ENCODE data around the gene LARGE1. TPM values are rescaled to one million over a fixed set of nuclear protein-coding genes. Genes with fewer than 3 reads are reported as not detected.

LARGE1 gene
- total and polyA plus RNA-seq, 2 of the 13 experiments (the other 11 are each of a cell fraction or from before 2014, with no cell fraction given), result 8.4 to 11.0 TPM

DNA sequence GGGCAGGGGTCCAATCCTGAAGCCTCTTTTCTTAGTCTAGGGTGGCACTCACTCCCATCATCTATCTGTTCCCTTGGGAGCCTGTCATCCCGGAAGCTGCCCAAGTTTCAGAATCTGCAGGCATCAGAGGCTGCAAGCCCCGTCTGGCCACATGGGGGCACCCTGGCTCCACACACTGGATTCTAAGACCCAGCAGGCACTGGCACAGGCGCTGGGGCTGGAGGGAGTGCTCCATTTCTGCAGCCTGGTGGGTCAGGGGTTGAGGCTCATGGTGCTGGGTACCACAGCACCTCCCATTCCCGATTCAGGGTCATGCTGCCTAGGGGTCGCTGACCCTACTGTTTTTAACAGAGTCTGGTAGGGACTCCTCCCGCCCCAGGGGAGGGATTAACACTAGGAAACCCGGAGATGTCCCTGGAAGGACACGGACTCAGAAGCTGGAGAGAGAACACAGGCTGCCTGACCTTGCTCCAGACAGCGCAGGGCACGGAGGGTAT, 618.2 kb downstream of the LARGE1 start (continued):
- no peak for TF ChIP-seq CBX1 (IDR thresholded peaks at IDR 0.05; ENCODE audit: low read depth)
- TF ChIP-seq WIZ (CRISPR knock-in tag; IDR thresholded peaks at IDR 0.05), result no peak; the same call in 1 of the 2 replicates
- TF ChIP-seq ZBTB21 (CRISPR knock-in tag; IDR thresholded peaks at IDR 0.05), result no peak
- TF ChIP-seq IRX3 (CRISPR knock-in tag; IDR thresholded peaks at IDR 0.05; ENCODE audit: borderline replicate concordance, low read depth), result no peak
- no peak for TF ChIP-seq ZNF33B (CRISPR knock-in tag; IDR thresholded peaks at IDR 0.05)
- no peak for TF ChIP-seq MXD4 (CRISPR knock-in tag; IDR thresholded peaks at IDR 0.05)
- TF ChIP-seq, protein P1, sequence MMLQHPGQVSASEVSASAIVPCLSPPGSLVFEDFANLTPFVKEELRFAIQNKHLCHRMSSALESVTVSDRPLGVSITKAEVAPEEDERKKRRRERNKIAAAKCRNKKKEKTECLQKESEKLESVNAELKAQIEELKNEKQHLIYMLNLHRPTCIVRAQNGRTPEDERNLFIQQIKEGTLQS (CRISPR knock-in tag; IDR thresholded peaks at IDR 0.05), result no peak
- TF ChIP-seq ZKSCAN1 (IDR thresholded peaks at IDR 0.05; ENCODE audit: low read length), result no peak
- TF ChIP-seq, protein P2, sequence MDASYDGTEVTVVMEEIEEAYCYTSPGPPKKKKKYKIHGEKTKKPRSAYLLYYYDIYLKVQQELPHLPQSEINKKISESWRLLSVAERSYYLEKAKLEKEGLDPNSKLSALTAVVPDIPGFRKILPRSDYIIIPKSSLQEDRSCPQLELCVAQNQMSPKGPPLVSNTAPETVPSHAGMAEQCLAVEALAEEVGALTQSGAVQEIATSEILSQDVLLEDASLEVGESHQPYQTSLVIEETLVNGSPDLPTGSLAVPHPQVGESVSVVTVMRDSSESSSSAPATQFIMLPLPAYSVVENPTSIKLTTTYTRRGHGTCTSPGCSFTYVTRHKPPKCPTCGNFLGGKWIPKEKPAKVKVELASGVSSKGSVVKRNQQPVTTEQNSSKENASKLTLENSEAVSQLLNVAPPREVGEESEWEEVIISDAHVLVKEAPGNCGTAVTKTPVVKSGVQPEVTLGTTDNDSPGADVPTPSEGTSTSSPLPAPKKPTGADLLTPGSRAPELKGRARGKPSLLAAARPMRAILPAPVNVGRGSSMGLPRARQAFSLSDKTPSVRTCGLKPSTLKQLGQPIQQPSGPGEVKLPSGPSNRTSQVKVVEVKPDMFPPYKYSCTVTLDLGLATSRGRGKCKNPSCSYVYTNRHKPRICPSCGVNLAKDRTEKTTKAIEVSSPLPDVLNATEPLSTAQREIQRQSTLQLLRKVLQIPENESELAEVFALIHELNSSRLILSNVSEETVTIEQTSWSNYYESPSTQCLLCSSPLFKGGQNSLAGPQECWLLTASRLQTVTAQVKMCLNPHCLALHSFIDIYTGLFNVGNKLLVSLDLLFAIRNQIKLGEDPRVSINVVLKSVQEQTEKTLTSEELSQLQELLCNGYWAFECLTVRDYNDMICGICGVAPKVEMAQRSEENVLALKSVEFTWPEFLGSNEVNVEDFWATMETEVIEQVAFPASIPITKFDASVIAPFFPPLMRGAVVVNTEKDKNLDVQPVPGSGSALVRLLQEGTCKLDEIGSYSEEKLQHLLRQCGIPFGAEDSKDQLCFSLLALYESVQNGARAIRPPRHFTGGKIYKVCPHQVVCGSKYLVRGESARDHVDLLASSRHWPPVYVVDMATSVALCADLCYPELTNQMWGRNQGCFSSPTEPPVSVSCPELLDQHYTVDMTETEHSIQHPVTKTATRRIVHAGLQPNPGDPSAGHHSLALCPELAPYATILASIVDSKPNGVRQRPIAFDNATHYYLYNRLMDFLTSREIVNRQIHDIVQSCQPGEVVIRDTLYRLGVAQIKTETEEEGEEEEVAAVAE (CRISPR knock-in tag; IDR thresholded peaks at IDR 0.05; ENCODE audit: borderline replicate concordance), result 0 out of 2 replicates have a peak, but pooled peaks have one; percentile 56
- no peak for TF ChIP-seq MBD4 (IDR thresholded peaks at IDR 0.05; ENCODE audit: borderline replicate concordance, low read length)
- TF ChIP-seq ZNF260 (CRISPR knock-in tag; IDR thresholded peaks at IDR 0.05; ENCODE audit: borderline replicate concordance, low read depth), result no peak
- no peak for TF ChIP-seq EHMT2 (IDR thresholded peaks at IDR 0.05; ENCODE audit: borderline replicate concordance, low read depth, low read length)
- no peak for TF ChIP-seq NCOR1 (IDR thresholded peaks at IDR 0.05; ENCODE audit: borderline replicate concordance, low read length)
- TF ChIP-seq SOX6 (IDR thresholded peaks at IDR 0.05), result no peak
- peak; percentile 66 for TF ChIP-seq SOX6 (CRISPR knock-in tag; IDR thresholded peaks at IDR 0.05)
- TF ChIP-seq, protein P3, sequence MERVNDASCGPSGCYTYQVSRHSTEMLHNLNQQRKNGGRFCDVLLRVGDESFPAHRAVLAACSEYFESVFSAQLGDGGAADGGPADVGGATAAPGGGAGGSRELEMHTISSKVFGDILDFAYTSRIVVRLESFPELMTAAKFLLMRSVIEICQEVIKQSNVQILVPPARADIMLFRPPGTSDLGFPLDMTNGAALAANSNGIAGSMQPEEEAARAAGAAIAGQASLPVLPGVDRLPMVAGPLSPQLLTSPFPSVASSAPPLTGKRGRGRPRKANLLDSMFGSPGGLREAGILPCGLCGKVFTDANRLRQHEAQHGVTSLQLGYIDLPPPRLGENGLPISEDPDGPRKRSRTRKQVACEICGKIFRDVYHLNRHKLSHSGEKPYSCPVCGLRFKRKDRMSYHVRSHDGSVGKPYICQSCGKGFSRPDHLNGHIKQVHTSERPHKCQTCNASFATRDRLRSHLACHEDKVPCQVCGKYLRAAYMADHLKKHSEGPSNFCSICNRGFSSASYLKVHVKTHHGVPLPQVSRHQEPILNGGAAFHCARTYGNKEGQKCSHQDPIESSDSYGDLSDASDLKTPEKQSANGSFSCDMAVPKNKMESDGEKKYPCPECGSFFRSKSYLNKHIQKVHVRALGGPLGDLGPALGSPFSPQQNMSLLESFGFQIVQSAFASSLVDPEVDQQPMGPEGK (CRISPR knock-in tag; IDR thresholded peaks at IDR 0.05), result peak; percentile 45; the same call in 1 of the 2 replicates
- TF ChIP-seq MIER2 (CRISPR knock-in tag; IDR thresholded peaks at IDR 0.05), result peak; percentile 39; the same call in 1 of the 2 replicates
- TF ChIP-seq CREB1 (IDR thresholded peaks at IDR 0.05), result no peak
- TF ChIP-seq CREB1 (CRISPR knock-in tag; IDR thresholded peaks at IDR 0.05), result no peak
- TF ChIP-seq, protein P4, sequence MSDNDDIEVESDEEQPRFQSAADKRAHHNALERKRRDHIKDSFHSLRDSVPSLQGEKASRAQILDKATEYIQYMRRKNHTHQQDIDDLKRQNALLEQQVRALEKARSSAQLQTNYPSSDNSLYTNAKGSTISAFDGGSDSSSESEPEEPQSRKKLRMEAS (IDR thresholded peaks at IDR 0.05), result peak; percentile 29; the same call in 1 of the 2 replicates
- TF ChIP-seq PAX8 (CRISPR knock-in tag; IDR thresholded peaks at IDR 0.05; ENCODE audit: borderline replicate concordance), result no peak
- TF ChIP-seq ZMYM3 (CRISPR knock-in tag; IDR thresholded peaks at IDR 0.05), result peak; percentile 67; the same call in 1 of the 2 replicates
- TF ChIP-seq, protein P5, sequence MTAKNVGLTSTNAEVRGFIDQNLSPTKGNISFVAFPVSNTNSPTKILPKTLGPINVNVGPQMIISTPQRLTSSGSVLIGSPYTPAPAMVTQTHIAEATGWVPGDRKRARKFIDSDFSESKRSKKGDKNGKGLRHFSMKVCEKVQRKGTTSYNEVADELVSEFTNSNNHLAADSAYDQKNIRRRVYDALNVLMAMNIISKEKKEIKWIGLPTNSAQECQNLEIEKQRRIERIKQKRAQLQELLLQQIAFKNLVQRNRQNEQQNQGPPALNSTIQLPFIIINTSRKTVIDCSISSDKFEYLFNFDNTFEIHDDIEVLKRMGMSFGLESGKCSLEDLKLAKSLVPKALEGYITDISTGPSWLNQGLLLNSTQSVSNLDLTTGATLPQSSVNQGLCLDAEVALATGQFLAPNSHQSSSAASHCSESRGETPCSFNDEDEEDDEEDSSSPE (CRISPR knock-in tag; IDR thresholded peaks at IDR 0.05), result no peak
- no peak for TF ChIP-seq NFYC (CRISPR knock-in tag; IDR thresholded peaks at IDR 0.05)
- TF ChIP-seq ELF3 (CRISPR knock-in tag; IDR thresholded peaks at IDR 0.05), result peak; percentile 89
- no peak for TF ChIP-seq TEAD2 (CRISPR knock-in tag; IDR thresholded peaks at IDR 0.05)
